Measurements from ENCODE around the gene POLD2. TPM values are rescaled to one million over a fixed set of nuclear protein-coding genes. Genes with fewer than 3 reads are reported as not detected.

Gene POLD2
- total RNA-seq, 4 donors from 2014 or later: 33.9 to 87.9 (median 71.0) TPM

DNA sequence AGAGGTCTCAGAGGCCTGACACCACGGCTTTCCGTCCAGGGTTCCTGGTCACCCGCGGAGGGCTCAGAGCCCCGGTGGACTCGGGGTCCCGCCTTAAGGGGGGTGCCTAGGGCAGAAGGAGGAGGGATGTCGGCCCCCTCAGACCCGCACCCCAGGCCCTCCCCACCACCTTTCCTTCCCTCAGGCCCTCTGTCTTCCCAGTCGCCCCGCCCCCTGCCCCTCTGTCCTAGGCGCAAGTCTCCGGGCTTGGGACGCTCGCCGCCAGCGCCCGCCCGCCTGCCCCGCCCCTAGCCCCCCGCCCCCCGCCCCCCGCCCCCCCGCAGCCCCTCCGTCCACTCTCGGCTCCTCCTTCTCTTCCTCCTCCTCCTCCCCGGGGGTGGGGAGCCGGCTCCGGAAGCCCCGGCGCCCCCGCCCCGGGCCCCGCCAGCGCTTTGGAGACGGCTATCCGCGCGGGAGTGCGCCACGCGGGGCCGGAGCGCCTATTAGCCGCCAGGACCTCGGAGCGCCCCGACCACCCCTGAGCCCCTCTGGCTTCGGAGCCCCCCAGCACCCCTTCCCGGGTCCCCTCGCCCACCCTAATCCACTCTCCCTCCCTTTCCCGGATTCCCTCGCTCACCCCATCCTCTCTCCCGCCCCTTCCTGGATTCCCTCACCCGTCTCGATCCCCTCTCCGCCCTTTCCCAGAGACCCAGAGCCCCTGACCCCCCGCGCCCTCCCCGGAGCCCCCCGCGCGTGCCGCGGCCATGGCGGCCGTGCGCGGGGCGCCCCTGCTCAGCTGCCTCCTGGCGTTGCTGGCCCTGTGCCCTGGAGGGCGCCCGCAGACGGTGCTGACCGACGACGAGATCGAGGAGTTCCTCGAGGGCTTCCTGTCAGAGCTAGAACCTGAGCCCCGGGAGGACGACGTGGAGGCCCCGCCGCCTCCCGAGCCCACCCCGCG lies 19.2 kb downstream of the POLD2 start, which contains the start of gene AEBP1:
Gene AEBP1 (plus strand): TSS at position 423 of the 937 bp plus-strand sequence. CDS start 321 bp downstream, at position 744.
- WGBS, 2 donors: 2% methylated on average over 58 to 61 of the region's 87 CpGs
- TF ChIP-seq EP300 (IDR thresholded peaks at IDR 0.05): no peak
- Histone ChIP-seq H3K9me3 (no peaks in the 10 kb centered on the region), H3K36me3 (peaks cover 0 to 28% (median 0%) of the 10 kb centered on the region in 3 donors), H3K27ac (peak within 1 kb of the TSS; percentile 74 to 97 (median 91)), H3K4me3 (peak within 1 kb of the TSS; percentile 51 to 78 (median 56)), H3K27me3 (no peaks in the 10 kb centered on the region), H3K4me1 (peaks cover 0 to 79% (median 24%) of the 10 kb centered on the region in 4 donors)
- DNase-seq (ENCODE audit: low spot score in 2 of 2): no peak

DNA sequence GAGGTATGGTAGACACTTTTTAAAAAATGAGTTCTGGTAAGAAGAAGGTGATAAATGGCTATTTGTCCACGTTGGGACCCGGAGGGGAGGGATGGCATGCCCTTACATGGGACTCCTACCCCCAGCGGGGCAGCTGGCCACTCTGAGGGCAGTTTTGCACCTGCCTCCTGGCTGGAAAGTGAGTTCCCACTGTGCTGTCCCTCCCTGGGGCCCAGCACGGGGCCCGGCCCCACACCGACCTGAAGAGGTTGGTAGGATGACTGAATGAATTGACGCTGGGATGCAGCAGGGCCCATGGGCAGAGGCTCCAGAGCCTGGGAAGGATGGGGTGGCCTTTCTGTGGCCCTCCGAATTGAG lies 19.8 kb downstream of the POLD2 start:
- no peak for TF ChIP-seq EP300 (IDR thresholded peaks at IDR 0.05)
- TF ChIP-seq, protein P1, sequence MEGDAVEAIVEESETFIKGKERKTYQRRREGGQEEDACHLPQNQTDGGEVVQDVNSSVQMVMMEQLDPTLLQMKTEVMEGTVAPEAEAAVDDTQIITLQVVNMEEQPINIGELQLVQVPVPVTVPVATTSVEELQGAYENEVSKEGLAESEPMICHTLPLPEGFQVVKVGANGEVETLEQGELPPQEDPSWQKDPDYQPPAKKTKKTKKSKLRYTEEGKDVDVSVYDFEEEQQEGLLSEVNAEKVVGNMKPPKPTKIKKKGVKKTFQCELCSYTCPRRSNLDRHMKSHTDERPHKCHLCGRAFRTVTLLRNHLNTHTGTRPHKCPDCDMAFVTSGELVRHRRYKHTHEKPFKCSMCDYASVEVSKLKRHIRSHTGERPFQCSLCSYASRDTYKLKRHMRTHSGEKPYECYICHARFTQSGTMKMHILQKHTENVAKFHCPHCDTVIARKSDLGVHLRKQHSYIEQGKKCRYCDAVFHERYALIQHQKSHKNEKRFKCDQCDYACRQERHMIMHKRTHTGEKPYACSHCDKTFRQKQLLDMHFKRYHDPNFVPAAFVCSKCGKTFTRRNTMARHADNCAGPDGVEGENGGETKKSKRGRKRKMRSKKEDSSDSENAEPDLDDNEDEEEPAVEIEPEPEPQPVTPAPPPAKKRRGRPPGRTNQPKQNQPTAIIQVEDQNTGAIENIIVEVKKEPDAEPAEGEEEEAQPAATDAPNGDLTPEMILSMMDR (IDR thresholded peaks at IDR 0.05): no peak
- TF ChIP-seq POLR2A (IDR thresholded peaks at IDR 0.05): no peak
- H3K27ac ChIP-seq: peak overlapping the region; percentile 74 to 97 (median 91)
- WGBS, 2 donors: 55 to 74% methylated on average over 7 to 8 of the region's 8 CpGs
- peak overlapping the region in 1 of 4 donors; percentile 78 for H3K4me3 ChIP-seq
- no peaks in the 10 kb centered on the region for H3K9me3 ChIP-seq
- DNase-seq (ENCODE audit: low spot score in 2 of 2): no peak
- H3K27me3 ChIP-seq: no peaks in the 10 kb centered on the region
- H3K4me1 ChIP-seq: peaks cover 0 to 79% (median 24%) of the 10 kb centered on the region in 4 donors
- H3K36me3 ChIP-seq: peaks cover 0 to 21% (median 0%) of the 10 kb centered on the region in 3 donors

DNA sequence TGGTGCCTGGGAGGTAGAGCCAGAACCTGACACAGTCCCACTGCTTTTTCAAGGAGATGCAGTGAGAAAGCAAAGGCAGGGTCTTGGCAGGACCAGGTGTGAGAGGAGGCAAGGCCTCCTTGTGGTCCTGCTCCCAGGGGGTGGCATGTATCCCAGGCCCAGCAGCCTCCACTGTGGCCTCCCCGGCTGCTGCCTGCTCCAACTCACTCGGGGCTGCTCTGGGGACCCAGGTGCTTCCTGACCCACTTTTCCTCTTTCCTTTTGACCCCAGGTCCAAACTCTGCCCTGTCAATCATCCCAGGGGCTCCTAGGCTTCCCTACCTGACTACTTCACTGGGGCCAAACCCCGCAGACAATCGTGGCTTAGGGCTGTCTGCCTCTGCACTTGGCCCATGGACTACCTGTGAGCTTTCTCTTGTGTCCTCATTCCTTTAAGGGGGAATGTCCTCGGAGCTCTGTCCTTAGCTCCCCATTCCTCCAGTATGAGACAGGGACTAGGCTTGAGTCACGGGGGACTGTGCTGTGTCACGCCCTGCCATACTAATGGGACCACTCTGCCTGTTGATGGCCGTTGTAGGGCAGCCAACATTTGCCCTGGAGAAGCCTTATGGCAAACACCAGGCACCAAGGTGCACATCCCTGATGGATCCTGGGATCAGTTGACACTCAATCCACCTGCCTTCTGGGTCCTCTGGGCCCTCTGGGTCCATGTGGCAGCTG lies 20.3 kb downstream of the POLD2 start:
- 77 to 84% methylated on average over 8 of the region's 8 CpGs for WGBS, 2 donors
- DNase-seq (ENCODE audit: low spot score in 2 of 2): no peak
- Histone ChIP-seq H3K9me3 (no peaks in the 10 kb centered on the region), H3K27ac (peak overlapping the region; percentile 25 to 97 (median 82)), H3K4me1 (peaks cover 0 to 75% (median 24%) of the 10 kb centered on the region in 4 donors), H3K27me3 (no peaks in the 10 kb centered on the region), H3K4me3 (no peak overlapping the region), H3K36me3 (peaks cover 0 to 16% (median 0%) of the 10 kb centered on the region in 3 donors)
- TF ChIP-seq, protein P1 (IDR thresholded peaks at IDR 0.05): no peak
- no peak for TF ChIP-seq EP300 (IDR thresholded peaks at IDR 0.05)
- no peak for TF ChIP-seq POLR2A (IDR thresholded peaks at IDR 0.05)

DNA sequence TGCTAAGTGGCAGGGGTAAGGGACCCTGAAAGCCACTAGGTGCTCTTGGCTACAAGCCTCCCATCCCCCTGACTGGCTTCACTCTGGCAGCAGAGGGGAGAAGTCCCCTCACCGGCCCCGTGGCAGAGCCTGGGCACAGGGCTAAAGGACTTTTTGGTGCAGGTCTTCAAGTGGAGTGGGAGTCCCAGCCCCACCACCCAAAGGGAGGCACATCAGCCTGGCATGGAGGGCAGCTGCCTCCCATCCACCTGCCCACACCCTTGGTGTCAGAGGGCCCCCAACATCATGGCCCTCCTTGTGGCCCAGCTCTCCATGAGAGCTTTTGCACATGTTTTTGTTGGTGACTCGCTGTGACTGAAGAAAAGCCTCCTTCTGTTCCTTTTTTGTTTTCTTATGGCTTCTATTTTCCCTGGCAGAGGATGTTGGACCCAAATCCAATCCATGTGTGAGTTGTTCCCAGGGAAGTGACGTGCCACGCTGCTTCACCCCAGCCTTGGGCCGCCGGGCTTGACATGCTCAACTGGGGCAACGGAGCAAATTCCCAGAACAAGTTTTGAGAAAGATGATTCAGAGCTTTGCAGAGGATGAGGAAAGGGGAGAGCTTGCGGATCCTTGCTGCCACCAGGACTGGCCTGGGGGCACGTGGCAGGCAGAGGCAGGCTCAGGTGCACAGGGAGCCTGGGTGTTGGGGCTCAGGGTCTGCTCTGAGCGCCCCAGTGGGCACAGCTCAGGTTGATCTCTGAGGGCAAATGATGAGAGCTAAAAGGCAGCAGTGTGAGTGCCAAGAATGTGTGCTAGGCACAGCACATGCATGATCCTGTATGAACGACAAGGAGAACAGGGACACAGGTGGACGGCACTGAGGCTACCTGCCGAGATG lies 21.1 kb downstream of the POLD2 start:
- Histone ChIP-seq H3K4me1 (peaks cover 0 to 72% (median 23%) of the 10 kb centered on the region in 4 donors), H3K36me3 (peaks cover 0 to 8% (median 0%) of the 10 kb centered on the region in 3 donors), H3K9me3 (no peaks in the 10 kb centered on the region), H3K4me3 (no peak overlapping the region), H3K27me3 (no peaks in the 10 kb centered on the region), H3K27ac (peak overlapping the region; percentile 34 to 97 (median 82))
- 72 to 73% methylated on average over 13 to 14 of the region's 14 CpGs for WGBS, 2 donors
- DNase-seq (ENCODE audit: low spot score in 2 of 2): peak; percentile 59 to 60
- TF ChIP-seq EP300 (IDR thresholded peaks at IDR 0.05): peak in 1 of 2 donors; percentile 50
- TF ChIP-seq, protein P1 (IDR thresholded peaks at IDR 0.05): no peak
